ENCODE measurements around the gene MDGA2.
"Not testable (repeated sequence)": the region's sequence is repeated elsewhere in the genome, so short reads cannot be mapped to it uniquely, and the experiment has no call there.

The MDGA2 gene

GRCh38 chr14:47226877-47227520 is 448.4 kb downstream of the MDGA2 start:
- Mint-ChIP-seq H3K27me3 (no peaks in the 10 kb centered on the region), H3K36me3 (no peaks in the 10 kb centered on the region), H3K9me3 (ENCODE audit: low read depth) (peaks cover 7% of the 10 kb centered on the region), H3K4me1 (ENCODE audit: low read depth) (peaks cover 4% of the 10 kb centered on the region), H3K27ac (no peak overlapping the region), H3K4me3 (no peak overlapping the region)

GRCh38 chr14:47223656-47224055 is 451.7 kb downstream of the MDGA2 start:
- Mint-ChIP-seq H3K27ac (no peak overlapping the region), H3K27me3 (no peaks in the 10 kb centered on the region), H3K4me3 (no peak overlapping the region), H3K36me3 (no peaks in the 10 kb centered on the region), H3K9me3 (ENCODE audit: low read depth) (peaks cover 7% of the 10 kb centered on the region), H3K4me1 (ENCODE audit: low read depth) (peaks cover 4% of the 10 kb centered on the region)

GRCh38 chr14:47220096-47220495 is 455.3 kb downstream of the MDGA2 start:
- H3K9me3 Mint-ChIP-seq (ENCODE audit: low read depth), result peaks cover 7% of the 10 kb centered on the region
- no peak overlapping the region for H3K27ac Mint-ChIP-seq
- no peaks in the 10 kb centered on the region for H3K36me3 Mint-ChIP-seq
- no peaks in the 10 kb centered on the region for H3K4me1 Mint-ChIP-seq (ENCODE audit: low read depth)
- H3K4me3 Mint-ChIP-seq, result no peak overlapping the region
- no peaks in the 10 kb centered on the region for H3K27me3 Mint-ChIP-seq

GRCh38 chr14:47211263-47211662 is 464.1 kb downstream of the MDGA2 start:
- Mint-ChIP-seq H3K9me3 (ENCODE audit: low read depth) (no peaks in the 10 kb centered on the region), H3K27ac (no peak overlapping the region), H3K4me1 (ENCODE audit: low read depth) (no peaks in the 10 kb centered on the region), H3K4me3 (no peak overlapping the region), H3K27me3 (no peaks in the 10 kb centered on the region), H3K36me3 (no peaks in the 10 kb centered on the region)

- no peaks in the 10 kb centered on the region for H3K36me3 Mint-ChIP-seq
- no peaks in the 10 kb centered on the region for H3K4me1 Mint-ChIP-seq (ENCODE audit: low read depth)
These were observed 465.3 kb downstream of the MDGA2 start for GRCh38 chr14:47210099-47210498.

GRCh38 chr14:47208434-47208833 is 467.0 kb downstream of the MDGA2 start:
- H3K4me3 Mint-ChIP-seq, result no peak overlapping the region
- no peaks in the 10 kb centered on the region for H3K9me3 Mint-ChIP-seq (ENCODE audit: low read depth)
- H3K36me3 Mint-ChIP-seq, result no peaks in the 10 kb centered on the region
- no peak overlapping the region for H3K27ac Mint-ChIP-seq
- no peaks in the 10 kb centered on the region for H3K27me3 Mint-ChIP-seq
- no peaks in the 10 kb centered on the region for H3K4me1 Mint-ChIP-seq (ENCODE audit: low read depth)

More at GRCh38 chr14:47210099-47210498, 465.3 kb downstream of the MDGA2 start:
- Mint-ChIP-seq H3K27ac (no peak overlapping the region), H3K27me3 (no peaks in the 10 kb centered on the region), H3K9me3 (ENCODE audit: low read depth) (no peaks in the 10 kb centered on the region), H3K4me3 (no peak overlapping the region)

- Mint-ChIP-seq H3K4me1 (ENCODE audit: low read depth) (no peaks in the 10 kb centered on the region), H3K36me3 (no peaks in the 10 kb centered on the region), H3K27me3 (no peaks in the 10 kb centered on the region)
These were observed 467.8 kb downstream of the MDGA2 start for GRCh38 chr14:47207617-47208016.

GRCh38 chr14:47200740-47201139 is 474.7 kb downstream of the MDGA2 start:
- Mint-ChIP-seq H3K27ac (no peak overlapping the region), H3K27me3 (no peaks in the 10 kb centered on the region), H3K9me3 (ENCODE audit: low read depth) (peaks cover 7% of the 10 kb centered on the region), H3K4me1 (ENCODE audit: low read depth) (no peaks in the 10 kb centered on the region), H3K36me3 (no peaks in the 10 kb centered on the region), H3K4me3 (no peak overlapping the region)

More at GRCh38 chr14:47207617-47208016, 467.8 kb downstream of the MDGA2 start:
- no peak overlapping the region for H3K27ac Mint-ChIP-seq
- H3K9me3 Mint-ChIP-seq (ENCODE audit: low read depth), result no peaks in the 10 kb centered on the region
- no peak overlapping the region for H3K4me3 Mint-ChIP-seq

- no peaks in the 10 kb centered on the region for H3K9me3 Mint-ChIP-seq (ENCODE audit: low read depth)
- no peaks in the 10 kb centered on the region for H3K36me3 Mint-ChIP-seq
- H3K4me3 Mint-ChIP-seq, result no peak overlapping the region
- no peak overlapping the region for H3K27ac Mint-ChIP-seq
- H3K27me3 Mint-ChIP-seq, result no peaks in the 10 kb centered on the region
- H3K4me1 Mint-ChIP-seq (ENCODE audit: low read depth), result no peaks in the 10 kb centered on the region
These were observed 479.8 kb downstream of the MDGA2 start for GRCh38 chr14:47195582-47195981.

- Mint-ChIP-seq H3K4me3 (no peak overlapping the region), H3K36me3 (no peaks in the 10 kb centered on the region), H3K4me1 (ENCODE audit: low read depth) (no peaks in the 10 kb centered on the region), H3K27me3 (no peaks in the 10 kb centered on the region), H3K9me3 (ENCODE audit: low read depth) (no peaks in the 10 kb centered on the region), H3K27ac (no peak overlapping the region)
These were observed 481.4 kb downstream of the MDGA2 start for GRCh38 chr14:47194055-47194454.

- not testable (repeated sequence) for H3K9me3 Mint-ChIP-seq (ENCODE audit: low read depth); H3K4me3 Mint-ChIP-seq; H3K36me3 Mint-ChIP-seq; H3K27ac Mint-ChIP-seq; H3K27me3 Mint-ChIP-seq; H3K4me1 Mint-ChIP-seq (ENCODE audit: low read depth)
These were observed 483.2 kb downstream of the MDGA2 start for GRCh38 chr14:47192203-47192602.

GRCh38 chr14:47191700-47192099 is 483.7 kb downstream of the MDGA2 start:
- H3K4me3 Mint-ChIP-seq, result no peak overlapping the region
- no peaks in the 10 kb centered on the region for H3K9me3 Mint-ChIP-seq (ENCODE audit: low read depth)
- H3K4me1 Mint-ChIP-seq (ENCODE audit: low read depth), result no peaks in the 10 kb centered on the region
- H3K36me3 Mint-ChIP-seq, result no peaks in the 10 kb centered on the region
- no peaks in the 10 kb centered on the region for H3K27me3 Mint-ChIP-seq
- no peak overlapping the region for H3K27ac Mint-ChIP-seq

- Mint-ChIP-seq H3K9me3 (ENCODE audit: low read depth) (no peaks in the 10 kb centered on the region), H3K4me3 (no peak overlapping the region), H3K27me3 (no peaks in the 10 kb centered on the region), H3K4me1 (ENCODE audit: low read depth) (no peaks in the 10 kb centered on the region), H3K27ac (no peak overlapping the region), H3K36me3 (no peaks in the 10 kb centered on the region)
These were observed 485.4 kb downstream of the MDGA2 start for GRCh38 chr14:47189911-47190484.

GRCh38 chr14:47186486-47186885 is 488.9 kb downstream of the MDGA2 start:
- Mint-ChIP-seq H3K9me3 (ENCODE audit: low read depth) (no peaks in the 10 kb centered on the region), H3K4me1 (ENCODE audit: low read depth) (no peaks in the 10 kb centered on the region), H3K27me3 (no peaks in the 10 kb centered on the region), H3K27ac (no peak overlapping the region), H3K36me3 (no peaks in the 10 kb centered on the region), H3K4me3 (no peak overlapping the region)

- H3K4me1 Mint-ChIP-seq (ENCODE audit: low read depth), result no peaks in the 10 kb centered on the region
- H3K27me3 Mint-ChIP-seq, result no peaks in the 10 kb centered on the region
- no peaks in the 10 kb centered on the region for H3K36me3 Mint-ChIP-seq
- no peak overlapping the region for H3K27ac Mint-ChIP-seq
- H3K4me3 Mint-ChIP-seq, result no peak overlapping the region
- H3K9me3 Mint-ChIP-seq (ENCODE audit: low read depth), result peaks cover 8% of the 10 kb centered on the region
These were observed 495.5 kb downstream of the MDGA2 start for GRCh38 chr14:47179906-47180305.

GRCh38 chr14:47171896-47172295 is 503.5 kb downstream of the MDGA2 start:
- not testable (repeated sequence) for H3K36me3 Mint-ChIP-seq; H3K27me3 Mint-ChIP-seq; H3K4me1 Mint-ChIP-seq (ENCODE audit: low read depth); H3K4me3 Mint-ChIP-seq; H3K27ac Mint-ChIP-seq; H3K9me3 Mint-ChIP-seq (ENCODE audit: low read depth)

Data from activated naive CD8-positive, alpha-beta T cell (primary cell).